Ramos (cell line): ENCODE results near the gene NDUFS2.

Experiments
- in situ Hi-C: fragments of 300-500 bp; cut with MboI; formaldehyde crosslinking; loops from one replicate; pipeline ENCODE4 v1.14.3; 2022; ENCODE audit warnings: low sequenced_read_pairs; ENCODE audit not compliant: unreplicated experiment

The NDUFS2 gene

DNA sequence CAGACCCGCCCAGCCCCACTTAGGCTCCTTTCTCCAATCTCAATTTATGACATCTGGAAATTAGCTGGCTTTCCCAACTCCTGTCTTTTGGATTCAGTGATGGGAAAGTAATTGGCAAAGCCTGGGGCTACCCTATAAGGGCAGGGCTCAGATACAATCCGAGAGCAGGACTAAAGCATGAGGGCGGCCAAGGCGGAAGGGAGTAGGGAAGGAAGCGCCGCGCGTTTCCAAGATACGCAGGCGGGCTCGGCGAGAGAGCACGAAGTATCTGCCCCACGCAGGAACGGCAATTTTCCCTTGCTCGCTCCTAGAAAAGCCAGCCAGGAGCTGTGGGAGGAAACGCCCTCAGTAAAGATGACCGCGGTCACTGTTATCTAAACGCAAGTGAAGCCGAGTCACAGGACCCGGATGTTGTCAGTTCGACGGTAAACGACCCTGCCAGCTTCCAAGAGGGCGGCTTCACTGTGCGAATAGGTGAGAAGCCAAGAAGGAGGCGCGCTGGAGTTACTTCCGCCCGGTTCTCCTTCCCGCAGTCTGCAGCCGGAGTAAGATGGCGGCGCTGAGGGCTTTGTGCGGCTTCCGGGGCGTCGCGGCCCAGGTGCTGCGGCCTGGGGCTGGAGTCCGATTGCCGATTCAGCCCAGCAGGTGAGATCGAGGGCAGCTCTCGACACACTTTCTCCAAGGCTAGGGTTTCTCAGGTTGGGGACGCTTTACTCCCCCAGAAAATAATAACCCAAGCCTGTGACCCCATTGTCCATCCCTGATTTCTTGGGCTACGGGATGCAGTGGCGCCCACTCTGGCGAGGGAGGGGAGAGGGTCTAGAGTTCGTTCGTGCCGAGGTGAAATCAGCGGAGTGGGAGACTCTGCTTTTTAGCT lies at the start of gene NDUFS2:
Gene NDUFS2, plus strand, starts transcription at position 532 of the 877 bp plus-strand sequence. Its CDS starts 19 bp downstream, at position 551.
- in situ Hi-C loops: loop anchor here (25.0 kb wide), 1 partner anchor 510 kb away; the partner anchor contains the start of genes FCRLA and FCRLB

DNA sequence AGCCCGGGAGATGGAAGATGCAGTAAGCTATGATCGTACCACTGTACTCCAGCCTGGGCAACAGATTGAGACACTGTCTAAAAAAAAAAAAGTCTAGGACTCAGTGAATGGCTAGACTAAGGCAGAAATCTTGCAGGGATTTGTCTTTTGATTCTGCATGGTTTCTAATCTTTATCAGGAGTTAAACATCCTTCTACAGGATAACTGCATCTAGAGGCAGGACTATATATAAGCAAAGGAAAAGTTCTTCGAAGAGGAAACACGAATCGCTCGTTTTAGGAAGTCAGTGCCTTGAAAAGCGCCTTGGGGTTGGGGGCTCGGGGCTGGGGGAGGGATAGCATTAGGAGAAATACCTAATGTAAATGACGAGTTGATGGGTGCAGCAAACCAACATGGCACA lies 49.0 kb upstream of the NDUFS2 start:
- in situ Hi-C loops: no loop called here

DNA sequence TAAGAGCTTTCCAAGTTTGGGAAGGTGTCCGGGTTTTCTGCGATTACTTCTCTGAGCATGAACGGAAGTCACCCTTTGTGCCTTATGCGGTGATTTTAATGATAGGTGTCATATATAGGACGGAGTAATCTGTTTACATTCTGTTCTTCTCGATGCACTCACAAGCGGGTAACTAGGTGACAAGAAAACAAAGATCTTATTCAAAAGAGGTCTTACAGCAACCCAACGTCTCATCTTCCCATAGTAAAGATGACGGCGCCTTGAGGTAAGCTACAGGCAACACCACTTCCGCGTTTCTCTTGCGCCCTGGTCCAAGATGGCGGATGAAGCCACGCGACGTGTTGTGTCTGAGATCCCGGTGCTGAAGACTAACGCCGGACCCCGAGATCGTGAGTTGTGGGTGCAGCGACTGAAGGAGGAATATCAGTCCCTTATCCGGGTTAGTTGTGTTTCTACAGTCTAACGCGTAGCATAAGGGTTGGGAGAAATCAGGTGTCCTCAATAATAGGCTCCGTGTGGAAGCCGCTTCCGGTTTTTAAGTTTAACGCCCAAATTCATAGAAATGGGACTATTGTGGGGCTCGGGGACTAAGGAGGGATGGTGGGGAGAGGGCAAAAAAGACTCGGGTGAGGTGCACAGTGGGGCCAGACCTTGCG lies 48.4 kb upstream of the NDUFS2 start, which contains the start of gene UFC1:
Gene UFC1, plus strand, starts transcription at position 297 of the 656 bp plus-strand sequence. Its CDS starts 20 bp downstream, at position 317.
- in situ Hi-C loops: no loop called here

DNA sequence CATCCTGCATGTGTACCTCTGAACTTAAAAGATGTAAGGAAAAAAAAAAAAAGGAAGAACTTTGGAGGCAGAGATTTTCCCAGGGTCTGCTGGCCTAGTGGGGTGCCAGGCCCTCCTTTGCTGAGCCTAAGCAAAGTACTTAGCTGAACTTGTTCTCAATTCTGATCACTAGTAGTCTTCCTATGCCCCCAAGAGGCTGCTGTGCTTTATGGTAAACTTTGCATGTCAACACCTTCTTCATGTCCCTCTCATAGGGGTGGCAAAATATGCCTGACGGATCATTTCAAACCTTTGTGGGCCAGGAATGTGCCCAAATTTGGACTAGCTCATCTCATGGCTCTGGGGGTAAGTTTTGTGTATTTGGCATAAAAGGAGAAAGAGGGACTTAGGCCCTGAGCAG lies 44.3 kb upstream of the NDUFS2 start:
- in situ Hi-C loops: no loop called here

DNA sequence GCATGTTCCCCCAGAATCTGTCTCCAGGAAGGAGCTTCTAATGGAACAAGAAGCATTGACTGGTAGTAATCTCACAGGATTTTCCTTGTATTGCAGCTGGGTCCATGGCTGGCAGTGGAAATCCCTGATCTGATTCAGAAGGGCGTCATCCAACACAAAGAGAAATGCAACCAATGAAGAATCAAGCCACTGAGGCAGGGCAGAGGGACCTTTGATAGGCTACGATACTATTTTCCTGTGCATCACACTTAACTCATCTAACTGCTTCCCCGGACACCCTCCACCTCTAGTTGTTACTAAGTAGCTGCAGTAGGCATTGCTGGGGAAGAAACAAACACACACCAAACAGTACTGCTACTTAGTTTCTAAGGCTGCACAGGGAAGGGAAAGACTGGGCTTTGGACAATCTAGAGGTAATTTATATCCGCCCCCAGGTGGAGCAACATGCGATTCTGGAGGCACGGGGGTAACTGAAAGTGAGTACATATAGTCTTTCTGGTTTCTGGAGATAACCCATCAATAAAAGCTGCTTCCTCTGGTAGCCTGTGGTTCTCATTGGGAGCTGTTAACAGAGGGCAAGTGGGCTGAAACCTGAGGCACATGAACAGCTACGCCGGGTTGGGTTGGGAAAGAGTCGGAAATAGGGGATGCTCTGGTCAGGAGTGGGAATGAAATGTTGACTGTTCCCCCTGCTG lies 43.7 kb upstream of the NDUFS2 start:
- in situ Hi-C loops: no loop called here

DNA sequence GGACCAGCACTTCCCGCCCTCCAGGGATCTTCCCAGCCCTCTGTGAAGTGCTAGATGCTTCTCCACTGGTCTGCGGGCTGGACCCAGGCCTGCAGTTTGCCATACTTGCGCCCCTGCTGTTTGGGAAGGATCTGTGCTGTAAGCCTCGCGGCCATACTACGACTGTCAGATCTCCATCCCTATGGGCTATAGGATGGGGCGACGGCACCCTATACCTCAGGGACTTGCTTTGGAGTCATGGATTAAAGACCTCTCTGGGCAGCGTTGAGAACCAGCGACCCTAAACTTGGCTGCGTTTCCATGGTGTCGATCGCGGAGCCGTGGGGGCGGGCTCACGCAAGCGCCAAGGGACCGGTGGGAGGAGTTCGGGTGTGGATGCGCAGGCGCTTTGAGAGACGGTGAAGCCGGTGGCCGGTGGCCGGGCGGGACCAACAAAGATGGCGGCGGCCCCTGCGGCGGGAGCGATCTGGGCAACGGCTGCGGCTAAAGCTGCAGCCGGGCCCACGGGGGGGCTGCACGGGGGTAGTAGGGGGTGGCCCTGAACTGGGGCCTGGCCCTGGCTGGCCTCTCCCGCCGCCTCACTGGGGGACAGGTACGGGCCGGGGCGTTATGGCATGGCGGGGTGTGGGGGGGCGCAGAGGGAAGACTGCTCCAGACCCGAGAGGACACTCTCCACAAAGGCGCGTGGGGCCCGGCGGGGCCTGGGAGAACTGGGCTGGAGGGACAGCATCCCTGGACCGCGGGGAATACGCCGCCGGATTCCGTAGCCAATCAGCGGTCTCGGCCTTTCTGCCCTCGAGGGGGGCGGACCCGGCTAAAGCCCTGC lies 42.9 kb upstream of the NDUFS2 start, which contains the start of gene USP21:
Gene USP21, plus strand, starts transcription at position 414 of the 826 bp plus-strand sequence. CDS start 1,141 bp downstream, outside the sequence.
- in situ Hi-C loops: no loop called here

DNA sequence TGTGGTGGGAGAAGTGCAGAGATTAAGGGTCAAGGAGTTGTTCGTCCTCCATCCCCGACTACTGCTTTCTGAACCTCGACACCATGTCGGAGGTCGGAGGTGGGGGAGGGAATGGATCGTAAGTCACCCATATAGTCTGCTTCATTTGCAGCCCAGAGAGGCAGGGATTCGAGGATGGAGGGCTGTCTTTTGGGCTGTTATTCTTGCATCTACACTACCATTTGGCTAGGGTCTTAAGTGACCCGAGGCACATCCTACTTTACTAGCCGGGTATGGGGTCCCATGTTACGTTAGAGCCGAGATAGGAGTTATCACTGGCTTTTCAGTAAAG lies 42.3 kb upstream of the NDUFS2 start:
- in situ Hi-C loops: no loop called here

DNA sequence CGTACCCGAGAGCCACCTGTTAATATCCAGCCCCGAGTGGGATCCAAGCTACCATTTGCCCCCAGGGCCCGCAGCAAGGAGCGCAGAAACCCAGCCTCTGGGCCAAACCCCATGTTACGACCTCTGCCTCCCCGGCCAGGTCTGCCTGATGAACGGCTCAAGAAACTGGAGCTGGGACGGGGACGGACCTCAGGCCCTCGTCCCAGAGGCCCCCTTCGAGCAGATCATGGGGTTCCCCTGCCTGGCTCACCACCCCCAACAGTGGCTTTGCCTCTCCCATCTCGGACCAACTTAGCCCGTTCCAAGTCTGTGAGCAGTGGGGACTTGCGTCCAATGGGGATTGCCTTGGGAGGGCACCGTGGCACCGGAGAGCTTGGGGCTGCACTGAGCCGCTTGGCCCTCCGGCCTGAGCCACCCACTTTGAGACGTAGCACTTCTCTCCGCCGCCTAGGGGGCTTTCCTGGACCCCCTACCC lies 41.5 kb upstream of the NDUFS2 start:
- in situ Hi-C loops: no loop called here

DNA sequence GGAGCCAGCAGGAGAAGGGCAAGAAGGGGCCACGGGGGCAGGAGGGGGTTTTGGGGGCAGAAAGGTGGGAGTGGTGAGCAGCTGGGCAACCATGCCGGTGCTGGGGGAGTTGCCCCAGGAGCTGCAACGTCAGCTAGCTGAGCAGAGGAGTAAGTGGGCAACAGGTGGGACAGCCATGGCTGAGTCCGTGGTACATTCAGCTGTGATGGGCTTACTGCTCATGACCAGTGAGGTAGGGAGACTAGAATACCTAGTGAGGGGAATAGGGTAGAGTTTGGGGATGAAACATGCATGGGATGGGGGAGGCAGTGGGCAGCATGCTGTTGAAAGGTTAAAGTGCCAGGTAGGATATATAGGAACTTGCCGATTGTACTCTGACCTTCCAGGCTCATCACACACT lies 40.5 kb upstream of the NDUFS2 start:
- in situ Hi-C loops: no loop called here

DNA sequence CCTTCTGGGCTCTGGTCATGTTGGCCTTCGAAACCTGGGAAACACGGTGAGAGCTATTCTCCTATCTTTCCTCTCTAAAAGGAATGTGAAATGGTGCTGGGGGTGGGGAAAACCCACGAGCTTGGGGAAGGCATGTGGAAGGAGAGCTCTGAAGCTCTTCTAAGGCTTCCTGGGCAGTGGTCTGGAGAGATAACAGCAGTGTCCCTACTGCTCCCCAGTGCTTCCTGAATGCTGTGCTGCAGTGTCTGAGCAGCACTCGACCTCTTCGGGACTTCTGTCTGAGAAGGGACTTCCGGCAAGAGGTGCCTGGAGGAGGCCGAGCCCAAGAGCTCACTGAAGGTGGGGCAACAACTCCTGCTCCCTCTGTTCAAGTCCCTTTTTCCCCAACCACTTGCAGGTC lies 40.1 kb upstream of the NDUFS2 start:
- in situ Hi-C loops: no loop called here

DNA sequence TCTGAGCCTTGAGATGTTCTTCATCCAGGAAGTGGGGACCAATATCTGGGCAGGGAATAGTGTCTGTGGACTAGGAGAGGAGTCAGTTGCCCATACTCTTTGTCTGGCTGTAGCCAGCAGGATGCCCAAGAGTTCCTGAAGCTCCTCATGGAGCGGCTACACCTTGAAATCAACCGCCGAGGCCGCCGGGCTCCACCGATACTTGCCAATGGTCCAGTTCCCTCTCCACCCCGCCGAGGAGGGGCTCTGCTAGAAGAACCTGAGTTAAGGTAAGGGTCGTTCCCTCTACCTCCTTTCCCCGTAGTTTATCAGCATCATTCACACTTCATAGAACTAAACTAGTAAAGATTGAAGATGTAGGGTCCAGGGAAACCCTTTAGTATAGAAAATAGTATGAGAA lies 39.4 kb upstream of the NDUFS2 start:
- in situ Hi-C loops: no loop called here

DNA sequence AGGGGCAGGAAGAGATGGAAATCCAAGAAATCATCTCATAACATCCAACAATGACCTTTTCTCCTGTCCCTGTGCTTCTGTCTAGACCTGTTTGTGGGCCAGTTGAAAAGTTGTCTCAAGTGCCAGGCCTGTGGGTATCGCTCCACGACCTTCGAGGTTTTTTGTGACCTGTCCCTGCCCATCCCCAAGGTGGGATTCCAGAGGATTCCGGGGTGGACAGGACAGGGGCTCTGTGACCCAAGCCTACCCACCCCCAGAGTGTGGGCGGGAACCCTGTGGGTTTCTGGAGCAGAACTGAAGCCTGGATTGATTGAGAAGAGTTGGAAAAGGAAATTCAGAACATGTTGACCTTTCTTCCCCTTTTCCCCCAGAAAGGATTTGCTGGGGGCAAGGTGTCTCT lies 38.4 kb upstream of the NDUFS2 start:
- in situ Hi-C loops: no loop called here

DNA sequence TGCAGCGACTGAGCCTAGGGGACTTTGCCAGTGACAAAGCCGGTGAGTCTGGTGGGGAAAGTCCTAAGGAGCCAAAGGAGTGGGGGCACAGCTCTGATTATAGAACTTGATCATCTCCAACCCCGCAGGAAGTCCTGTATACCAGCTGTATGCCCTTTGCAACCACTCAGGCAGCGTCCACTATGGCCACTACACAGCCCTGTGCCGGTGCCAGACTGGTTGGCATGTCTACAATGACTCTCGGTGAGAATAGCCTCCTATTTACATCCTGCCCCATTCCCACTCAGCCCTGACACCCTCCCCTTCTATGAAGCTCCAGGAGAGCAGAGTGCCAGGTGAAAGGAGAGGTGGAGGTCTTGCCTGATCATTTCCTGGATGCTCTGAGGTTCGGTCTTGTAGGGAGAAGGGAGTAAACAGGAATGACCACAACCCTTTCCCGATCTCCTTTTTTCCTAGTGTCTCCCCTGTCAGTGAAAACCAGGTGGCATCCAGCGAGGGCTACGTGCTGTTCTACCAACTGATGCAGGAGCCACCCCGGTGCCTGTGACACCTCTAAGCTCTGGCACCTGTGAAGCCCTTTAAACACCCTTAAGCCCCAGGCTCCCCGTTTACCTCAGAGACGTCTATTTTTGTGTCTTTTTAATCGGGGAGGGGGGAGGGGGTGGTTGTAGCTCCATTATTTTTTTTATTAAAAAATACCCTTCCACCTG lies 37.1 kb upstream of the NDUFS2 start:
- in situ Hi-C loops: no loop called here

DNA sequence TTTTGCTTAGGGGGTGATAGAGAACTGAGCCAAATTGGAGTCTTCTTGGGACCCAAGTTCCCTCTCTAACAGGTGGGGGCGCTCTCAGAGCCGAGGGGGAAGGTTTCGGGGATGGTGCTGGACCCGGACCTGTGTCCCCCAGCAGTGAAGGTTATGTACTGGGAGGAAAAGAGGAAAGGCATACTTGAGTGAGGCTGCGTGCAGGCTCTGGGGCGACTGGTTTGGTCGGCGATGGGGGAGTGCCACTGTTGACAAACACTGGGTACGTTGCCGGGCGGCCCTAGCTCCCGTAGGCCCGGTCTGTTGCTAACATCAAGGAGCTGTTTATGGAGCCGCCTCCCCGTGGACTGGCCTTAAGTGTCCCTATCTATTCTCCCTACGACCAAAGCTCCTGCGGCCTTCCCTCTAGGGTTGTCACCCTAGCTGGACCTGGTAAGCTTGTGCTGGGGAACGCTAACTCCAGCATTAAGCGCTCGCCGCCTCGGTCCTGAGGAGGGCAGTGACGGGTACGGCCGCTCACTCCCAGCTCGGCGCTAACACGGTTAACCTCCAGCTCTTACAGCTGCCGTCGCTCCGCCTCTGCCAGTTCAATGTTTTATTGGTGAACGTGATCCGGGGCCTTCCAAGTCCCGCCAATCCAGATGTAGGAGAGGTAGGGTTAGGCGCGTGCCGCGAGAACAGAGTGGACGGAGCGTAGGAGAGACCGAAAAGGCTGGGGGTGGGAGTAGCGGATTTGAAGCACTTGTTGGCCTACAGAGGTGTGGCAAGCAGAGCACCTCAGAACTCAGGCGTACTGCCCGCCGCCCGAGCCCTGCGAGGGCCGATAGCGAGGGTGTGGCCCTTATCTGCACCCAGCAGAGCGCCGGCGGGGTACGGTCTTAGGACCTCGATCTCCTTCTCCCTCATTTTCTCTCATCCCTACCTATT lies 36.2 kb upstream of the NDUFS2 start, which contains the start of gene PPOX:
Gene PPOX, plus strand, starts transcription at position 685 of the 927 bp plus-strand sequence. CDS start 422 bp downstream, outside the sequence.
- in situ Hi-C loops: no loop called here

DNA sequence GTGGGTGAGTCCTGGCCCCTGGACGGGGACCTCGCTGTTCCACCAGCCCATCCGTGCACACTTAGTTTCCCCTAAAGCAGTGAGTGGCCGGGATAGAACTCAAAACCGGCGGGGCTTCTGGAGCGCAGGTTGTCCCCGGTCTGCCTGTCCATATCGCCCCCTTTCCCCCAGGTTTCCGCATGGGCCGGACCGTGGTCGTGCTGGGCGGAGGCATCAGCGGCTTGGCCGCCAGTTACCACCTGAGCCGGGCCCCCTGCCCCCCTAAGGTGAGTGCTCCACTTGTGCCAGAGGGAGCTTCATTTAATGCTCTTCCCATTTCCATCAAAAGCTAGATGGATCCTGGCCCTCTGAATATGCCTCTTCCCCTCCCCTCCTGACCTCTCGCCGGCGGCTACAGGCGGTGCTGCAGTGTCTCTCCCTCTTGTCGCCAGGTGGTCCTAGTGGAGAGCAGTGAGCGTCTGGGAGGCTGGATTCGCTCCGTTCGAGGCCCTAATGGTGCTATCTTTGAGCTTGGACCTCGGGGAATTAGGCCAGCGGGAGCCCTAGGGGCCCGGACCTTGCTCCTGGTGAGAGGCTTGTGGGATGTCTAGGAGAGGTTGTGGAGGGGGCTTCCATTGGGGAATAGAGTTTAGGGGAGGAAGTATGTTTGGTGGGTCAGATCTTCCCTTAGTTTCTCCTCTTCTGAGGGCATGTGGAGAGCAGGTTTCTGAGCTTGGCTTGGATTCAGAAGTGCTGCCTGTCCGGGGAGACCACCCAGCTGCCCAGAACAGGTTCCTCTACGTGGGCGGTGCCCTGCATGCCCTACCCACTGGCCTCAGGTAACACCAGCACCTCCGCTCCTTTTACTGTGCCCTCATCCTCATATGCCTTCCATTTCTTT lies 35.3 kb upstream of the NDUFS2 start:
- in situ Hi-C loops: no loop called here

DNA sequence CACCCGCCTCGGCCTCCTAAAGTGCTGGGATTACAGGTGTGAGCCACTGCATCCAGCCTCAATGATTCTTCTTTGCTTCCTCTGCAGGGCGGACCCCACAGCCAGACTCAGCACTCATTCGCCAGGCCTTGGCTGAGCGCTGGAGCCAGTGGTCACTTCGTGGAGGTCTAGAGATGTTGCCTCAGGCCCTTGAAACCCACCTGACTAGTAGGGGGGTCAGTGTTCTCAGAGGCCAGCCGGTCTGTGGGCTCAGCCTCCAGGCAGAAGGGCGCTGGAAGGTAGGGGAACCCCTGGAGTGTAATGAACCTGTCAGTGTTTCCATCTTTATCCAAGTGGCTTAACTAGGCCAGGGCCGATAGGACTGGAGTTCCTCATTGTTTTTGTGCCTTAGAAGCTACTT lies 33.3 kb upstream of the NDUFS2 start:
- in situ Hi-C loops: no loop called here

DNA sequence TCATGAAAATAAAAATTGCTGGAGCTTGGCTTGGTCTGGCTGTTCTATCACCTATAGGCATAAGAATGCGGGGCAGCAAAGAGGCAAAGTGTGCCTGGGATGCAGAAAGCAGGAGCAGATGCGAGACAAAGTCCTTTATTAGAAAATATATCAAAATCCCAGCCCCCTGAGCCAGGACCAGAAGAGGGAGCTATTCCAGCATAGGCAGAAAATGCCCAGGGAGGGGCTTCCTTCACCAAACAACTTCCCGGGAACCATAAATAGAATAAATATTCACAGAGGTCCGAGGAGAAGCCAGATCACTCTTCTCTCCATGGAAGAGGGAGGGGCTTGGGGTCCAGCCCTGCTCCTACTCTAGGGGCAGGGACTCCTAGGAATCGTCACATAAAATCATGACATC lies 31.0 kb upstream of the NDUFS2 start:
- in situ Hi-C loops: no loop called here
